MM.1S (cell line): ENCODE results near the gene GART.

Experiments used
- DNase-seq: peaks from one replicate; pipeline ENCODE4 v3.0.0-alpha.2; 2015
- H2AFZ ChIP-seq: fragments of 300-600 bp; sonication (generic); 2 replicates; pipeline ENCODE4 v1.6.0; 2016; ENCODE audit warnings: antibody characterized with exemption, low read length
- H3F3A ChIP-seq: fragments of 300-600 bp; sonication (generic); 2 replicates; pipeline ENCODE4 v1.6.1; 2016; ENCODE audit warnings: mild to moderate bottlenecking, antibody characterized with exemption, low read length, moderate library complexity, mixed read lengths; ENCODE audit not compliant: insufficient read depth
- H3K27ac ChIP-seq: fragments of 300-600 bp; sonication (generic); 2 replicates; pipeline ENCODE4 v1.5.1; 2016; ENCODE audit warnings: mild to moderate bottlenecking, low read length
- H3K27me3 ChIP-seq: fragments of 300-600 bp; sonication (generic); replicated peaks from 2 replicates; pipeline ENCODE4 v1.6.0; 2016; ENCODE audit warnings: low read length; ENCODE audit not compliant: insufficient read depth
- H3K36me3 ChIP-seq: fragments of 300-600 bp; sonication (generic); replicated peaks from 2 replicates; pipeline ENCODE4 v1.6.1; 2016; ENCODE audit warnings: mild to moderate bottlenecking, low read length, mixed read lengths; ENCODE audit not compliant: insufficient read depth
- H3K4me1 ChIP-seq: fragments of 300-600 bp; sonication (generic); 2 replicates; pipeline ENCODE4 v1.6.1; 2016; ENCODE audit warnings: low read length, mixed read lengths
- H3K4me2 ChIP-seq: fragments of 300-600 bp; sonication (generic); 2 replicates; pipeline ENCODE4 v1.6.0; 2016; ENCODE audit warnings: low read depth, low read length
- H3K4me3 ChIP-seq: fragments of 300-600 bp; sonication (generic); 2 replicates; pipeline ENCODE4 v1.5.1; 2016; ENCODE audit warnings: low read length, mixed read lengths
- H3K79me2 ChIP-seq: fragments of 300-600 bp; sonication (generic); 2 replicates; pipeline ENCODE4 v1.6.1; 2016; ENCODE audit warnings: mixed run types, low read length, mixed read lengths
- H3K9ac ChIP-seq: fragments of 300-600 bp; sonication (generic); 2 replicates; pipeline ENCODE4 v1.6.1; 2016; ENCODE audit warnings: low read length, mixed read lengths
- H3K9me2 ChIP-seq: fragments of 300-600 bp; sonication (generic); replicated peaks from 2 replicates; pipeline ENCODE4 v1.6.1; 2016; ENCODE audit warnings: mild to moderate bottlenecking, low read length, mixed read lengths; ENCODE audit not compliant: insufficient read depth
- H3K9me3 ChIP-seq: fragments of 300-600 bp; sonication (generic); replicated peaks from 2 replicates; pipeline ENCODE4 v1.6.1; 2016; ENCODE audit warnings: mild to moderate bottlenecking, low read length, mixed read lengths; ENCODE audit not compliant: insufficient read depth
- H4K20me1 ChIP-seq: fragments of 300-600 bp; sonication (generic); 2 replicates; pipeline ENCODE4 v1.6.1; 2016; ENCODE audit warnings: mild to moderate bottlenecking, low read length, moderate library complexity, mixed read lengths; ENCODE audit not compliant: insufficient read depth
- EZH2 ChIP-seq: fragments of 300-600 bp; sonication (generic); optimal IDR thresholded peaks from 2 replicates; pipeline ENCODE3; 2017; ENCODE audit warnings: low read depth, mild to moderate bottlenecking, antibody characterized with exemption, low read length, mixed read lengths
- EZH2phosphoT487 ChIP-seq: fragments of 300-600 bp; sonication (generic); IDR thresholded peaks from 2 replicates; pipeline ENCODE4 v1.6.1; 2018; ENCODE audit warnings: antibody characterized with exemption, low read length
- TF ChIP-seq, protein P1 (sequence below): fragments of 300-600 bp; sonication (generic); IDR thresholded peaks from 2 replicates; pipeline ENCODE4 v1.5.1; 2016; ENCODE audit warnings: antibody characterized with exemption, low read length, mixed read lengths

The GART gene

DNA sequence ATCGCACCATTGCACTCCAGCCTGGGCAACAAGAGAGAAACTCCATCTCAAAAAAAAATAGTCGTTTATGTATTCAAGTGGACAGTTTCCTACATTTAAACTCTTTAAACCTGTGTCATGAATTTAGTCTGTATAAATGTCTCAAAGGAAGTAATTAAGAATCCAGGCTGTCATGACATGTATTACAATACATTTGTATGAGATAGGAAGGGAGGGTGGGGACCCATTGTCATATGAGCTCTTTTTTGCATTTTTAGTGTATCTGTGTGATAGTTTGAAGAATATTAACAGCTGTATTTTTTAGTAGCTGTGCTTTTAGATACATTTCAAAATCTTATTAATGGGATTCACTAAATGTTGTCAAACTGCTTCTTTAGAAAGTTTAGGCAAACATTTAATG, 26.5 kb upstream of the GART start:
- TF ChIP-seq EZH2: no peak
- TF ChIP-seq, protein P1, sequence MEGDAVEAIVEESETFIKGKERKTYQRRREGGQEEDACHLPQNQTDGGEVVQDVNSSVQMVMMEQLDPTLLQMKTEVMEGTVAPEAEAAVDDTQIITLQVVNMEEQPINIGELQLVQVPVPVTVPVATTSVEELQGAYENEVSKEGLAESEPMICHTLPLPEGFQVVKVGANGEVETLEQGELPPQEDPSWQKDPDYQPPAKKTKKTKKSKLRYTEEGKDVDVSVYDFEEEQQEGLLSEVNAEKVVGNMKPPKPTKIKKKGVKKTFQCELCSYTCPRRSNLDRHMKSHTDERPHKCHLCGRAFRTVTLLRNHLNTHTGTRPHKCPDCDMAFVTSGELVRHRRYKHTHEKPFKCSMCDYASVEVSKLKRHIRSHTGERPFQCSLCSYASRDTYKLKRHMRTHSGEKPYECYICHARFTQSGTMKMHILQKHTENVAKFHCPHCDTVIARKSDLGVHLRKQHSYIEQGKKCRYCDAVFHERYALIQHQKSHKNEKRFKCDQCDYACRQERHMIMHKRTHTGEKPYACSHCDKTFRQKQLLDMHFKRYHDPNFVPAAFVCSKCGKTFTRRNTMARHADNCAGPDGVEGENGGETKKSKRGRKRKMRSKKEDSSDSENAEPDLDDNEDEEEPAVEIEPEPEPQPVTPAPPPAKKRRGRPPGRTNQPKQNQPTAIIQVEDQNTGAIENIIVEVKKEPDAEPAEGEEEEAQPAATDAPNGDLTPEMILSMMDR: no peak
- no peak for TF ChIP-seq EZH2phosphoT487
- H3K4me3 ChIP-seq: no peak overlapping the region
- no peak overlapping the region for H3K4me2 ChIP-seq
- no peaks in the 10 kb centered on the region for H3K4me1 ChIP-seq
- H3K79me2 ChIP-seq: peaks cover 57% of the 10 kb centered on the region
- peaks cover 5% of the 10 kb centered on the region; the same call in 1 of the 2 replicates for H4K20me1 ChIP-seq
- no peaks in the 10 kb centered on the region for H3K9me3 ChIP-seq
- H3K36me3 ChIP-seq: peaks cover 22% of the 10 kb centered on the region
- H3F3A ChIP-seq: peaks cover 18% of the 10 kb centered on the region
- no peak overlapping the region for H3K27ac ChIP-seq
- no peak overlapping the region for H2AFZ ChIP-seq
- H3K9ac ChIP-seq: no peak overlapping the region
- DNase-seq: no peak
- no peaks in the 10 kb centered on the region for H3K9me2 ChIP-seq
- H3K27me3 ChIP-seq: no peaks in the 10 kb centered on the region

GRCh38 chr21:33567914-33568313, 26.0 kb upstream of the GART start:
- Histone ChIP-seq H3K4me2 (no peak overlapping the region), H4K20me1 (peaks cover 5% of the 10 kb centered on the region; the same call in 1 of the 2 replicates), H2AFZ (no peak overlapping the region), H3K36me3 (peaks cover 23% of the 10 kb centered on the region), H3K4me1 (no peaks in the 10 kb centered on the region), H3K27me3 (no peaks in the 10 kb centered on the region), H3K9ac (no peak overlapping the region), H3K27ac (no peak overlapping the region), H3K9me2 (no peaks in the 10 kb centered on the region), H3K79me2 (peaks cover 62% of the 10 kb centered on the region), H3F3A (peaks cover 18% of the 10 kb centered on the region), H3K9me3 (no peaks in the 10 kb centered on the region), H3K4me3 (no peak overlapping the region)
- no peak for DNase-seq
- TF ChIP-seq EZH2 (no peak), EZH2phosphoT487 (no peak)
- TF ChIP-seq, protein P1: no peak

DNA sequence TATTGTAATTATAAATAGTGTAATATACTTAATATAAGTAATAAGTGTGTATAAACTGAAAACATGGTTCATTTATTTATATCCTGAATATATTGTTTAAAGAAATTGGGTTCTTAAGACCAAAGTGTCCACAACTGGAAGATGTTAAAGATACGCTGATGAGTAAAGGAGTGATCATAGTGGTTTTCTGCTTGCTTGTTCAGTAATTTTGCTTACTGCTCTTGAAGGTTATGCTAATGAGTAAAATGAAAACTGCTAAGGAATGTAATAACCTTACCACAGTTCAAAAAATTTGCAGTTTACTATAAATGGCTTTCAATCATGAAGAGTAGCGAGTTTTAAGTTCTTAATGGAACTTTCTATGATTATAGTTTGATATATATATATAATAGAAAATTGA, 24.6 kb upstream of the GART start:
- DNase-seq: no peak
- TF ChIP-seq, protein P1: no peak
- no peak overlapping the region for H2AFZ ChIP-seq
- no peaks in the 10 kb centered on the region for H3K9me2 ChIP-seq
- no peaks in the 10 kb centered on the region for H3K4me1 ChIP-seq
- H4K20me1 ChIP-seq: peaks cover 9% of the 10 kb centered on the region; the same call in 1 of the 2 replicates
- H3K36me3 ChIP-seq: peaks cover 25% of the 10 kb centered on the region
- H3K9ac ChIP-seq: no peak overlapping the region
- no peak overlapping the region for H3K4me2 ChIP-seq
- no peak overlapping the region for H3K27ac ChIP-seq
- H3K79me2 ChIP-seq: peaks cover 63% of the 10 kb centered on the region
- peaks cover 11% of the 10 kb centered on the region for H3F3A ChIP-seq
- H3K9me3 ChIP-seq: no peaks in the 10 kb centered on the region
- H3K27me3 ChIP-seq: no peaks in the 10 kb centered on the region
- no peak overlapping the region for H3K4me3 ChIP-seq
